Sigmoid colon (tissue), 7 donors: ENCODE measurements around the gene ASIC3. TPM values are rescaled to one million over a fixed set of nuclear protein-coding genes. Genes with fewer than 3 reads are reported as not detected.

Experiments
- DNase-seq: peaks from one replicate; pipeline ENCODE4 v3.0.0-alpha.2; 2019
- H3K27ac ChIP-seq, 4 donors: fragments of 200-600 bp; sonication (generic); one replicate each; pipeline ENCODE4 v1.5.1; 2016 to 2019; ENCODE audit warnings: mild to moderate bottlenecking in 1 of 4
- H3K27me3 ChIP-seq, 3 donors: fragments of 200-600 bp; sonication (generic); one replicate each; pipeline ENCODE4 v1.5.1; 2019; ENCODE audit warnings: mild to moderate bottlenecking in 1 of 3
- H3K36me3 ChIP-seq, 4 donors: fragments of 200-600 bp; sonication (generic); one replicate each; pipeline ENCODE4 v1.5.1; 2016 to 2019
- H3K4me1 ChIP-seq, 4 donors: fragments of 200-600 bp; sonication (generic); one replicate each; pipeline ENCODE4 v1.5.1; 2017 to 2019
- H3K4me3 ChIP-seq, 4 donors: fragments of 200-600 bp; sonication (generic); one replicate each; pipeline ENCODE4 v1.5.1; 2017 to 2019; ENCODE audit warnings: mild to moderate bottlenecking in 2 of 4, moderate library complexity in 1 of 4
- H3K9me3 ChIP-seq, 4 donors: fragments of 200-600 bp in 3 of 4; sonication (generic) in 3 of 4; one replicate each; pipeline versions ENCODE4 v1.5.1 to v1.6.1; 2013 to 2019
- EP300 ChIP-seq, 4 donors: sonication (generic); formaldehyde crosslinking; IDR thresholded peaks; one replicate each; pipeline ENCODE4 v1.6.1; 2017; ENCODE audit warnings: antibody characterized with exemption in 4 of 4
- POLR2A ChIP-seq, 2 donors: fragments of 450-650 bp; IDR thresholded peaks; one replicate each; pipeline ENCODE4 v1.6.1; 2016; ENCODE audit warnings: antibody characterized with exemption in 2 of 2, mild to moderate bottlenecking in 2 of 2, moderate library complexity in 2 of 2
- POLR2AphosphoS5 ChIP-seq, 4 donors: sonication (generic); formaldehyde crosslinking; IDR thresholded peaks; one replicate each; pipeline ENCODE4 v1.6.1; 2017; ENCODE audit warnings: antibody characterized with exemption in 4 of 4
- WGBS, 2 donors: extraction: QIAGEN DNeasy Blood & Tissue Kit; methylation state at CpG; one replicate each; pipeline ENCODE4 v1.1.7; 2013; 5-methylcytosine and 5-hydroxymethylcytosine counted together
- intact Hi-C: fragments of 100-400 bp; cut with DNase I; formaldehyde crosslinking; loops from one replicate; pipeline ENCODE4 v1.15.1; 2023
- polyA plus RNA-seq, 3 donors: library from polyadenylated mRNA; stranded (reverse); fragments of 200-250 nt; gene quantifications; one replicate each; pipeline ENCODE4 v1.2.3, GENCODE V29; 2013
- total RNA-seq, 4 donors: library from RNA; depleted of rRNA; stranded (reverse); fragments of >200 nt; gene quantifications; one replicate each; pipeline ENCODE4 v1.1.0, GENCODE V29; 2016
- TF ChIP-seq, protein P1 (sequence below), 4 experiments: fragments of 450-650 bp in 3 of 4; fragments of 200-600 bp in 1 of 4; IDR thresholded peaks; one replicate each; pipeline ENCODE4 v1.5.1; 2016 to 2019; ENCODE audit warnings: antibody characterized with exemption in 4 of 4, mild to moderate bottlenecking in 3 of 4, moderate library complexity in 2 of 4
- donor health status: healthy with polysubstance abuse.
- donor health status: Bipolar disorder and iron deficiency.
- donor health status: healthy.

ASIC3 gene
- total and polyA plus RNA-seq, 7 donors, result 0.46 to 8.6 (median 3.1) TPM

GRCh38 chr7:151093748-151094147 is 45.4 kb downstream of the ASIC3 start:
- WGBS, 2 donors, result 94 to 95% methylated on average over 6 of the region's 6 CpGs
- Histone ChIP-seq H3K27me3 (no peaks in the 10 kb centered on the region), H3K27ac (no peak overlapping the region), H3K4me1 (peaks cover 0 to 53% (median 40%) of the 10 kb centered on the region in 4 donors), H3K9me3 (no peaks in the 10 kb centered on the region), H3K4me3 (no peak overlapping the region), H3K36me3 (peaks cover 0 to 3% (median 1%) of the 10 kb centered on the region in 4 donors)
- TF ChIP-seq, protein P1, sequence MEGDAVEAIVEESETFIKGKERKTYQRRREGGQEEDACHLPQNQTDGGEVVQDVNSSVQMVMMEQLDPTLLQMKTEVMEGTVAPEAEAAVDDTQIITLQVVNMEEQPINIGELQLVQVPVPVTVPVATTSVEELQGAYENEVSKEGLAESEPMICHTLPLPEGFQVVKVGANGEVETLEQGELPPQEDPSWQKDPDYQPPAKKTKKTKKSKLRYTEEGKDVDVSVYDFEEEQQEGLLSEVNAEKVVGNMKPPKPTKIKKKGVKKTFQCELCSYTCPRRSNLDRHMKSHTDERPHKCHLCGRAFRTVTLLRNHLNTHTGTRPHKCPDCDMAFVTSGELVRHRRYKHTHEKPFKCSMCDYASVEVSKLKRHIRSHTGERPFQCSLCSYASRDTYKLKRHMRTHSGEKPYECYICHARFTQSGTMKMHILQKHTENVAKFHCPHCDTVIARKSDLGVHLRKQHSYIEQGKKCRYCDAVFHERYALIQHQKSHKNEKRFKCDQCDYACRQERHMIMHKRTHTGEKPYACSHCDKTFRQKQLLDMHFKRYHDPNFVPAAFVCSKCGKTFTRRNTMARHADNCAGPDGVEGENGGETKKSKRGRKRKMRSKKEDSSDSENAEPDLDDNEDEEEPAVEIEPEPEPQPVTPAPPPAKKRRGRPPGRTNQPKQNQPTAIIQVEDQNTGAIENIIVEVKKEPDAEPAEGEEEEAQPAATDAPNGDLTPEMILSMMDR (IDR thresholded peaks at IDR 0.05), result no peak
- TF ChIP-seq POLR2A (IDR thresholded peaks at IDR 0.05), result no peak
- TF ChIP-seq POLR2AphosphoS5 (IDR thresholded peaks at IDR 0.05), result no peak
- TF ChIP-seq EP300 (IDR thresholded peaks at IDR 0.05), result no peak
- DNase-seq, result no peak
- intact Hi-C loops, result no loop called here

- no peaks in the 10 kb centered on the region for H3K9me3 ChIP-seq
- H3K4me3 ChIP-seq, result no peak overlapping the region
- peaks cover 0 to 3% (median 1%) of the 10 kb centered on the region in 4 donors for H3K36me3 ChIP-seq
- no peaks in the 10 kb centered on the region for H3K27me3 ChIP-seq
- 89% methylated on average over 5 of the region's 5 CpGs for WGBS, 2 donors
- DNase-seq, result no peak
- intact Hi-C loops, result no loop called here
- TF ChIP-seq EP300 (IDR thresholded peaks at IDR 0.05) (no peak), POLR2A (IDR thresholded peaks at IDR 0.05) (no peak), POLR2AphosphoS5 (IDR thresholded peaks at IDR 0.05) (no peak)
- TF ChIP-seq, protein P1 (IDR thresholded peaks at IDR 0.05), result no peak
- no peak overlapping the region for H3K27ac ChIP-seq
- H3K4me1 ChIP-seq, result peaks cover 0 to 48% (median 36%) of the 10 kb centered on the region in 4 donors
Observed at GRCh38 chr7:151094675-151095074, 46.3 kb downstream of the ASIC3 start.

DNA sequence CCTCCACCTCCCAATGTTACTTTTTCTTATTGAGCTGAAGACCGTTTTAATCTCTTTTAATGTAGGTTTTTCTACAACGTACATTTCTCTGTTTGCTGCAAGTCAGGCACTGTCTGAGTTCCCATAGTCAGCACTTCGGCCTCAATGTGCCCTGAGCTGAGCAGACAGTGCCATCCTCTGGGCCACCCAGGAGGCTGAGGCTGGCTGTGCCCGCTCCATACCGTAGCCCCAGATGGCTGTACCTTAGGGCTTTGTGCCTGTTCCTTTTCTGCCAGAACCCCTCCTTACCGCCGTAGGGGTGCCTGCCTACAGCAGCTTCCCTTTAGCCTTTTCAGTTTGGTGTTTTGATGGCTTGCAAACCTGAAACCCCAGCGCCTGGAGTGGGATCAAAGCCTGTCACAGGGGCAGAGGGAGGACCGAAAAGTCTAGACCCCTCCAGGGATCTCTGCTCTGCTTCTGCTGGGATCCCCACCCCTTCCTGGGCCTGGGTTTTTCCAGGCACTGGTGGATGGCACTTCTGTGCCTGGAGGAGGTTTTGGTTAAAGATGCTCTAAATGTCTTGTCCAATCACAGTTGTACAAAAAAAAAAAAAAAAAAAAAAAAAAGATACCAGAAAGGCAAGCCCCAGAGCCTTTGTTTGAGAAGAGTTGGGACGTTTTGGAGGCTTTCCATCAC is 46.9 kb downstream of the ASIC3 start:
- peaks cover 0 to 48% (median 33%) of the 10 kb centered on the region in 4 donors for H3K4me1 ChIP-seq
- intact Hi-C loops, result no loop called here

GRCh38 chr7:151095828-151096475 is 47.6 kb downstream of the ASIC3 start:
- 86 to 88% methylated on average over 17 of the region's 17 CpGs for WGBS, 2 donors
- no peaks in the 10 kb centered on the region for H3K9me3 ChIP-seq
- H3K4me3 ChIP-seq, result no peak overlapping the region
- intact Hi-C loops, result no loop called here
- H3K4me1 ChIP-seq, result peaks cover 0 to 45% (median 31%) of the 10 kb centered on the region in 4 donors
- H3K36me3 ChIP-seq, result peaks cover 0 to 3% (median 1%) of the 10 kb centered on the region in 4 donors
- H3K27ac ChIP-seq, result no peak overlapping the region
- H3K27me3 ChIP-seq, result no peaks in the 10 kb centered on the region
- no peak for DNase-seq
- TF ChIP-seq EP300 (IDR thresholded peaks at IDR 0.05) (no peak), POLR2AphosphoS5 (IDR thresholded peaks at IDR 0.05) (no peak)
- TF ChIP-seq, protein P1 (IDR thresholded peaks at IDR 0.05), result no peak

More for the DNA sequence above, 46.9 kb downstream of the ASIC3 start:
- Histone ChIP-seq H3K27me3 (no peaks in the 10 kb centered on the region), H3K36me3 (peaks cover 0 to 3% (median 1%) of the 10 kb centered on the region in 4 donors), H3K9me3 (no peaks in the 10 kb centered on the region), H3K27ac (peak overlapping the region in 1 of 4 donors; percentile 28), H3K4me3 (no peak overlapping the region)
- 77 to 83% methylated on average over 10 of the region's 10 CpGs for WGBS, 2 donors
- DNase-seq, result no peak
- TF ChIP-seq POLR2A (IDR thresholded peaks at IDR 0.05) (no peak), EP300 (IDR thresholded peaks at IDR 0.05) (no peak), POLR2AphosphoS5 (IDR thresholded peaks at IDR 0.05) (no peak)
- TF ChIP-seq, protein P1 (IDR thresholded peaks at IDR 0.05), result no peak
